HG03045 (cell line): Measurements from ENCODE around the gene SLC35D2.
"Not testable (repeated sequence)": the region's sequence is repeated elsewhere in the genome, so short reads cannot be mapped to it uniquely, and the experiment has no call there.

Experiments used
- ATAC-seq: cut with Tn5 transposase; IDR thresholded peaks from one replicate; pipeline ENCODE4 v1.9.1; 2021; ENCODE audit warnings: mild to moderate bottlenecking, moderate library complexity; ENCODE audit not compliant: unreplicated experiment

The SLC35D2 gene

DNA sequence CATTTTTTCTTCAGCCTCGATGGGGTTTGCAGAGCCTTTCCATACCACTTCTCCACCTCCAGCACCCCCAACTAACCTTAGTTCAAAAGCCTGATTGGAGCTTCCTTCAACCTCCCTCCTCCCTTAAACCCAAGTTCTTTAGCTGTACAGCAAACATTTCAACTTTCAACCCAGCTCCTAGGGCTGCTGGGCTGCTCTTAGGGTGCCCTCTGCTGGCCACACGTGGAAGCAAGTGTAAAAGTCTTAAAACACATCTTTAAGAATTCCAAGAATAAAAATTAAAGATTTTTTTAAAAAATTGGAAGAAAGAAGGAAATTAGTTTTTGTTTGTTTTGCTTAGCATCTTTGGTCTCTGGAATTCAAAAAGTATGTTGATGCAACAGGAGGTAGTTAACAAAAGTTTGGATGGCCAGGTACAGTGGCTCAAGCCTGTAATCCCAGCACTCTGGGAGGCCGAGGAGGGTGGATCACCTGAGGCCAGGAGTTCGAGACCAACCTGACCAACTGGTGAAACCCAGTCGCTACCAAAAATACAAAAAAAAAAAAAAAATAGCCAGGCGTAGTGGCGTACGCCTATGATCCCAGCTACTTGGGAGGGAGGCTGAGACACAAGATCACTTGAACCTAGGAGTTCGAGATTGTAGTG, 66.1 kb downstream of the SLC35D2 start:
- no peak for ATAC-seq

GRCh38 chr9:96309850-96310249, 73.7 kb downstream of the SLC35D2 start:
- no peak for ATAC-seq

DNA sequence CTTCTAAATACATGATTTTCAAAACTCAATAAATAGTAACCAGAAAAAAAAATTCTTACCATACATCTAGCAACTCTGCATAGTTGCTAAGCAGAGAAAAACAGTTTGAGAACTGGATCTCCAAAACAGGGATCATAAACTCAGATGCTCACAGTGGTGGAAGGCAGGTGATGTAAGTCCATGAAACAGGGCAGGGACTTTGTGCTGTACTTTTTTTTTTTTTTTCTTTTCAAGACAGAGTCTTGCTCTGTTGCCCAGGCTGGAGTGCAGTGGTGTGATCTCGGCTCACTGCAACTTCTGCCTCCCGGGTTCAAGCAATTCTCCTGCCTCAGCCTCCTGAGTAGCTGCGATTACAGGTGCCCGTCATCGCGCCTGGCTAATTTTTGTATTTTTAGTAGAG, 76.6 kb downstream of the SLC35D2 start:
- not testable (repeated sequence) for ATAC-seq

DNA sequence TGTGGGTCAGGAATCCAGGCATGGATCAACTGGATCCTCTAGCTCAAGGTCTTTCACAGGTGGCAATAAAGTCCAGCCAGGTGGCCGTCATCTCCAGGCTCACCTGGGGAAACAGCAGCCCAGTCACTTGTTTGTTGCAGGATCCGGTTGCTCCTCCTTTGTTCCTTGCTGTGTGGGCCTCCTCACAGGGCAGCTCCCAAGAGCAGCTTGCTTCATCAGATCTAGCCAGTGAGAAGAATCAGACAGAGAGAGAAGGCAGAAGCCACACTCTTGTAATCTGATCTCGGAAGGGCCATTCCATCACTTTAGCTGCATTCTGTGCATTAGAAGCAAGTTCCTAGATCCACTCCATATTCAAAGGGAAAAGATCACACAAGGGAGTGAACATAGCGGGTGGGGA, 78.3 kb downstream of the SLC35D2 start:
- ATAC-seq = no peak

DNA sequence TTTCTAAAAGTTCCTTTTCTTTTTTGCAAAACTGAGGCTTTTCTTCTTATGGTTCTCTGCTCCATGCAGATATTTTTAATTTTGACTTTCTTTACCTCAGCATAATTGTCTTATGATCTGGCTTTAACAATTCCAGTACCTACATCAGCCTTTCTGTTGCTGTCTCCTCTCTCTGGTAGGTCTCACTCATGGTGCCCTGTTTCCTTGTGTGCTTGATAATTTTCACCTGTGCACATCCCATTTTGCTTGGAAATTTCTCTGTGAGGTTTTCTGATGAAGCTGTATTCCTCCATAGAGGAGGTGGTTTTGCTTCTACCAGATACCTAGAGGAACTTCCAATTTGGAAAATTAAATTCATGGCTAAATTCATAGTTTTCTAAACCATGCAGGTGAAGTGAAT, 79.3 kb downstream of the SLC35D2 start:
- ATAC-seq = no peak

DNA sequence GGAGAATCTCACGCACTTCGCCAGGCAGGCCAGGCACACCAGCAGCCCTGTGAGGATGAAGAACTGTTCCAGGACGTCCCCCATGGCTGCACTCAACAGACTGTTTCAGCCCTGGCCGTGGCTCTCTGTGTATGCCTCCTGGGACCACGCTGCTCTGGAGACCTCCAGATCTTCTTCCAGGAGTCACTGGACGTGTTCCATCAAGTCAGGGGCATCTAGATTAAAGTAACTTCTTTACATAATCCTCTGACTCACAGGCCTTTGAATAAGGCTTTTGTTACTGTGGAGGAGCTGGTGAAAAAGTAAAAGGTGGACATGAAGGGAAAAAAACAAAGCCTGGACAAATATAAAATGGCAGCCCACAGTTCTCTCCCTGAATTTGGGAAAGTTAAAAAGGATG, 81.5 kb downstream of the SLC35D2 start, which contains the start of gene HSD17B3:
Gene HSD17B3, minus strand, starts transcription at position 156 of the 400 bp plus-strand sequence. Its CDS starts 72 bp downstream, at position 84.
- no peak for ATAC-seq

- ATAC-seq = no peak
These were observed 83.7 kb downstream of the SLC35D2 start for GRCh38 chr9:96299823-96300222.

- ATAC-seq = no peak
These were observed 89.4 kb downstream of the SLC35D2 start for GRCh38 chr9:96294159-96294545.

DNA sequence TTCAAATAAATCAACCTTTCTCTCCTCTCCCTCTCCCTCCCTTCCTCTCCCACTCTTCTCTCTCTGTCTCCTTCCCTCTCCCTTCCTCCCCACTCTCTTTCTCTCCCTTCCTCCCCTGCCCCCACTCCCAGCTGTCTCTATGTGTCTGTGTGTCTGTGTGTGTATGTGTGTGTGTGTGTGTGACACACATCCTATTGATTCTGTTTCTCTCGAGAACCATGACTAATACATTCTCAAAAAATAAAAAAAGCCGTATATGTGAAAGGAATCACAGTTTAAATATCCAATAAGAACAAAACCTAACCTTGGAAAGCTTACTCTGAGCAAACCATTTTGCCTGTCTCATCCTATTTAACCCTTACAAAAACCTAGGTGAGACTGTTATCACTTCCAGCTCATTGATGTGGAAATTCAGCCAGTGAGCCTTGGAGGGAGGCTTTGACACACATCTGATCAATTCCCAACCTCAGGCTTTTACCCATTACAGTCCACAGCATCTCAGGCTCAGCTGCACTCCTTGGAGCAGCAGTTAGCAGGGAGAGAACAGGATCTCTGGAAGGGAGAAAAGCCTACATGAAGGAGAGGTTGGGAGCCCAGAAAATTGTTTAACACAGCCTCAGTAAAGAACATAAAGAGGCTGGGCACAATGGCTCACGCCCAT, 89.9 kb downstream of the SLC35D2 start:
- no peak for ATAC-seq

DNA sequence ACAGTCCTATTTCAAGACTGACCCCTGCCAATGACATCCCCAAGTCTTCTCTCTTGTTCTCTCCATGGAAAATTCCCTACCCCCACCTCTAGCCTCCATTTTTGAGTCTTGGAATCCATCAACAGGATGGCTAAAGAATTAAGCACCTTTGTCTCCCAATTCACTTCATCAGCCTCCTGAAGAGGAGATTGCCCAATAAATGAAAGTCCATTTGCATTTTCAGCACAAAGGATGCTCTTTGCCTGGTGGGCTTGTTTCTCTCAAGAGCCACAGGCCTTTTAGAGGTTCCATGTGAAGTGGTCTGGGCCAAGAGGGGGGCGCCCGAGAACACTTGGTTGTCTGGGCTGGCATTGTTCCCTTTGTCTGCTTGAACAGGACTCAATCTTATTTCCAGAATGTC, 94.1 kb downstream of the SLC35D2 start:
- ATAC-seq = no peak

DNA sequence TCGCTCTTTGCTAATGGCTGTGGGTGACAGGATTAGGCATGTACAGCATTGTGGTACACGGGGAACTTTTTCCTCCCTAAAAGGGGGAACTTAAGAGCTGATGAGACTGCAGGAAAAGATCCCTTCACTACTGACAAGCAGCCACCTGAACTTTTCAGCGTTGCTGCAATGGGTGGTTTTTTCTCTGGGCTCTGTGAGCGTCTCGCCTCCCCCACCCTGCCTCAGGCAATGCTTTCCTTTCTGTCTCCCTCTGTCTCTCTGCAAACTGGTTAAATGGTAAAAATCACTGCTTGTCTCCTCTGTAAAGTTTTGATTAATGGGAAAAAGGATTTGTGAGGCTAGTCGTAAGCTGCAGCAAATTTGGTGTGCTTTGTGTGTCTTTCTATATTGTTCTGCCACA, 101.9 kb downstream of the SLC35D2 start:
- no peak for ATAC-seq

DNA sequence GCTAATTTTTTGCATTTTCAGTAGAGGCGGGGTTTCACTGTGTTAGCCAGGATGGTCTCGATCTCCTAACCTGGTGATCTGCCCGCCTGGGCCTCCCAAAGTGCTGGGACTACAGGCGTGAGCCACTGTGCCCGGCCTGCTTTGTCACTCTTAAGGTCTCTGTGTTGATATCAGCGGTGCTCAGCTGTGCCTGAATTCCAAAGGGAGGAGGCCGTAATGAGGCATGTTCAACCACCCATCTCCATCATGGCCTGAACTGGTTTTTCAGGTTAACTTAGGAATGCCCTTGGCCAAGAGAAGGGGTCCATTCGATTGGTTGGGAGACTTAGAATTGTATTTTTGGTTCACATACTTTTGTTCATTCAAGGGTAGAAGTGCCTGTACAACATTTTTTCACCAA, 103.6 kb downstream of the SLC35D2 start:
- no peak for ATAC-seq

- ATAC-seq = no peak
These were observed 108.6 kb downstream of the SLC35D2 start for GRCh38 chr9:96274939-96275338.
